ENCODE results near the gene PCYT1A. TPM values are rescaled to one million over a fixed set of nuclear protein-coding genes. Genes with fewer than 3 reads are reported as not detected.

Gene PCYT1A
- total and polyA plus RNA-seq, 7 donors: 28.4 to 98.4 (median 62.9) TPM

DNA sequence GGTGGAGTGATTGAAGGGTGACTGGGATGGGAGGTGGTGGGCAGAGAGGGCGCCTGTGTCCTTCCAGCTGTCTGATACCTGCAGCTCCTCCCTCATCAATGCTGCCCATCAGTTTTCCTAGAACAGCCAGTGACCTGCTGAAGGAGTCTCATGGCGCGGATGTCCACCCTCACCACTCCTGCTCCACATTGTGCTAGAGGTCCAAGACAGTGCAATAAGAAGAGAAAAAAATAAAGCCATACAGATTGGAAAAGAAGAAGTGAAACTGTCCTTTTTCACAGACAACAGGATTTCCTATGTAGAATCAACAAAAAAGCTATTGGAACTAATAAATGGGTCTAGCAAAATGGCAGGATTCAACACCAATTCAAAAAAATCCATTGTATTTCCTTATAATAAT lies 83.7 kb downstream of the PCYT1A start:
- intact Hi-C loops (cut with DNase I): no loop called here
- H3K9me3 ChIP-seq: no peaks in the 10 kb centered on the region
- no peaks in the 10 kb centered on the region for H3K4me1 ChIP-seq
- no peak overlapping the region for H3K4me3 ChIP-seq
- no peak for DNase-seq
- H3K27me3 ChIP-seq (ENCODE audit: insufficient read depth in 3 of 3, low read length in 2 of 3): peaks cover 0 to 5% (median 2%) of the 10 kb centered on the region in 3 donors
- H3K36me3 ChIP-seq (ENCODE audit: insufficient read depth in 1 of 2, low read depth in 1 of 2): no peaks in the 10 kb centered on the region
- 93 to 98% (median 93%) methylated on average over 3 of the region's 3 CpGs for WGBS, 3 donors
- TF ChIP-seq, protein P1, sequence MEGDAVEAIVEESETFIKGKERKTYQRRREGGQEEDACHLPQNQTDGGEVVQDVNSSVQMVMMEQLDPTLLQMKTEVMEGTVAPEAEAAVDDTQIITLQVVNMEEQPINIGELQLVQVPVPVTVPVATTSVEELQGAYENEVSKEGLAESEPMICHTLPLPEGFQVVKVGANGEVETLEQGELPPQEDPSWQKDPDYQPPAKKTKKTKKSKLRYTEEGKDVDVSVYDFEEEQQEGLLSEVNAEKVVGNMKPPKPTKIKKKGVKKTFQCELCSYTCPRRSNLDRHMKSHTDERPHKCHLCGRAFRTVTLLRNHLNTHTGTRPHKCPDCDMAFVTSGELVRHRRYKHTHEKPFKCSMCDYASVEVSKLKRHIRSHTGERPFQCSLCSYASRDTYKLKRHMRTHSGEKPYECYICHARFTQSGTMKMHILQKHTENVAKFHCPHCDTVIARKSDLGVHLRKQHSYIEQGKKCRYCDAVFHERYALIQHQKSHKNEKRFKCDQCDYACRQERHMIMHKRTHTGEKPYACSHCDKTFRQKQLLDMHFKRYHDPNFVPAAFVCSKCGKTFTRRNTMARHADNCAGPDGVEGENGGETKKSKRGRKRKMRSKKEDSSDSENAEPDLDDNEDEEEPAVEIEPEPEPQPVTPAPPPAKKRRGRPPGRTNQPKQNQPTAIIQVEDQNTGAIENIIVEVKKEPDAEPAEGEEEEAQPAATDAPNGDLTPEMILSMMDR (IDR thresholded peaks at IDR 0.05): no peak
- ATAC-seq: no peak
- H3K27ac ChIP-seq: no peak overlapping the region

DNA sequence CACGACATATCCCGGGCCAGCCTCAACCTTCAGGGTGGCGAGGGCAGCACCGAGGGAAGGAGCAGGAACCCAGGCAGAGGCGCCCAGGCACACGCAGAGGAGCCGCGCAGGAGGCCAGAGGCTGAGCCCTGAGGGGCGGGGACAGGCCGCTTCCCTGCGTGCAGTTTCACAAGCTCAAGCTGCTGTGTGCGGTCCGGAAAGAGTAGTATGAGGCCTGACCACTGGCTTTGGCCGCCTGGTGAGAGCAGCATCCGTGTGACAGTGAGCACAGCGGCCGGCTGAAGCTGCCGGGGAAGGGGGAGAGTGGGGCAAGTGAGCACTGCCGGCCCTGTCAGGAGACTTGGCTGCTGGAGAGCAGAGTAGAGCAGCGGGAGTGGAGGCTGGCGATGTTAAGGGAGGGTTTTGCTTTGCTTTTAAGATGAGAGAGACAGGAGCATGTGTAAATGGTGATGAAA lies 85.0 kb downstream of the PCYT1A start:
- Histone ChIP-seq H3K9me3 (no peaks in the 10 kb centered on the region), H3K36me3 (ENCODE audit: insufficient read depth in 1 of 2, low read depth in 1 of 2) (no peaks in the 10 kb centered on the region), H3K4me3 (no peak overlapping the region), H3K4me1 (no peaks in the 10 kb centered on the region), H3K27me3 (ENCODE audit: insufficient read depth in 3 of 3, low read length in 2 of 3) (peaks cover 0 to 5% (median 2%) of the 10 kb centered on the region in 3 donors), H3K27ac (no peak overlapping the region)
- ATAC-seq (peak in 2 of 4 donors; percentile 32 to 35), DNase-seq (peak; percentile 60 to 63)
- WGBS, 3 donors: 40 to 63% (median 57%) methylated on average over 21 of the region's 21 CpGs
- intact Hi-C loops (cut with DNase I): no loop called here
- TF ChIP-seq, protein P1 (IDR thresholded peaks at IDR 0.05): no peak

DNA sequence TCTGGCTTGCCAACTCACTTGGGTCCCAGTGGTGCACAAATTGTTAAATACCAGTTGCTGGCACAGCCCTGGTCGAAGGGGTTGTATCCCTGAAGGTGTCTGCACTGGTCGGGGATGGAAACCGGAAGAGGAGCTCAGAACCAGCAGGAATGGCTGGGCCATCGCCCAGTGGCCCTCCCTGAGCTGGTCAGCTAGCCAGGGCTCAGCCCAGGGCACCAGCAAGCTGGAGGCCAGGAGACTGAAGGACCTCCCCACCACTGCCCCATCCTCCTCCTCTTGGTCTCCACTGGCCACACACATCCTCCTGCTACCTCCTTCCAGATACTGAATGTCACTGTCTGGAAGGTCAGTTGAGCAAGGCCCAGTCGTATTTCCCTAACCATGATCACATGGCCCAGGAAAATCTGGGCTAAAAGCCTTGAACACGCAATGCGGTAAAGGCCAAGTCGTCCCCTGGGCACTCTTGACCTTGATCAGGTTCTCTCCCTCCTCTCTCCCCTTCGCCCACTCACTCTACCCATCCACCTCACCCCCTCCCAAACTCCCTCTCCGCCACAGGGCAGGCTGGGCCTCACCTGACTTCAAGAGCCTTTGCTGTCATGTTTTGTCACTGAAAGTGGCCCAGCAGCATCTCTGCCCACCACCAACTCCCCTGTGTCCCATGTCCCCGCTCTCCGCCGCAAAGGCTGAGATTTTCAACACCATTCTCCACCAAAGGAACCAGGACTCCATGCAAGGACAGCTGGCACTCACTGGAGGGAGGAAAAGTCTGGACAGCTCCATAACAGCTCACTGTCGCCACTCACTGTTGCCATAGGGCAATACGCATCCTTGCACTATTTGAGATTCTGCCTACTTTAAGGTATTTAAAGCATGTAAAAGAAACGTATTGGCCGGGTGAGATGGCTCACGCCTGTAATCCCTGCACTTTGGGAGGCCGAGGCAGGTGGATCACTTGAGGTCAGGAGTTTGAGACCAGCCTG lies 88.5 kb downstream of the PCYT1A start:
- no peak overlapping the region for H3K4me3 ChIP-seq
- H3K27ac ChIP-seq: no peak overlapping the region
- TF ChIP-seq, protein P1 (IDR thresholded peaks at IDR 0.05): no peak
- H3K27me3 ChIP-seq (ENCODE audit: insufficient read depth in 3 of 3, low read length in 2 of 3): no peaks in the 10 kb centered on the region
- no peaks in the 10 kb centered on the region for H3K9me3 ChIP-seq
- WGBS, 3 donors: 65 to 77% (median 72%) methylated on average over 18 to 19 of the region's 19 CpGs
- H3K4me1 ChIP-seq: no peaks in the 10 kb centered on the region
- intact Hi-C loops (cut with DNase I): no loop called here
- peak in 1 of 2 donors; percentile 6 for DNase-seq
- no peak for ATAC-seq
- no peaks in the 10 kb centered on the region for H3K36me3 ChIP-seq (ENCODE audit: insufficient read depth in 1 of 2, low read depth in 1 of 2)

DNA sequence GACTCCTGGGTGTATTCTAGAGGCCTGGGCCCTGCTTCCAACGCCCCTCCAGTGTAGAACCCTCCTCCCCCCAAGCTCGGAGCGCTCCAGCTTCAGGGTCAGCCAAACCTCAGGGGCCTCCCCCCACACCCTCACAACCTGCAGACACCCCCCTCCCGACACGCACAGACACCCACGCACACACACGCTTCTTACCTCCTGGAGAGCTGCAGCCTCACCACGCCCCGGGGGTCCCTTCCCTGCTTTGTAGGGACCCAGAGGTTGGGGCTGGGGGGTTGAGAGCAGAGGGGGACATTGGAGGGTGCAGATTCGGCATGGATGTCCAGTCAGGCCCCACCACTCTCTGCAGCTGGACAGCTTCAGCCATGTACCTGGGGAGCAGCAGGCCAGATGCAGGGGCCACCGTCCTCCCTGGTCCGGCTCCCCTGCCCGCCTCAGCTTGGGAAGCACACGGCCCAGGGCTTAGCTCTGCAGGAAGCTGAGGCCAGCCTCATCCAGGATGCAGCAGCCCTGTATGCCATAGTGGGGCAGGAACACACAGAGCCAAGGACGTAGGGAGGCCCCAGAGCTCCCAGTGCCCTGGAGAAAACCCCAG lies 89.3 kb downstream of the PCYT1A start:
- no peaks in the 10 kb centered on the region for H3K36me3 ChIP-seq (ENCODE audit: insufficient read depth in 1 of 2, low read depth in 1 of 2)
- no peak overlapping the region for H3K27ac ChIP-seq
- no peaks in the 10 kb centered on the region for H3K27me3 ChIP-seq (ENCODE audit: insufficient read depth in 3 of 3, low read length in 2 of 3)
- H3K4me3 ChIP-seq: no peak overlapping the region
- TF ChIP-seq, protein P1 (IDR thresholded peaks at IDR 0.05): no peak
- DNase-seq (peak in 1 of 2 donors; percentile 23), ATAC-seq (no peak)
- H3K4me1 ChIP-seq: peaks cover under 1% of the 10 kb centered on the region
- H3K9me3 ChIP-seq: no peaks in the 10 kb centered on the region
- intact Hi-C loops (cut with DNase I): no loop called here
- WGBS, 3 donors: 86 to 88% (median 87%) methylated on average over 14 to 15 of the region's 15 CpGs
